ENCODE data around the gene PRAMEF26.
"Not testable (repeated sequence)": the region's sequence is repeated elsewhere in the genome, so short reads cannot be mapped to it uniquely, and the experiment has no call there.

The PRAMEF26 gene

GRCh38 chr1:13155909-13156308 is at the start of gene PRAMEF26:
Gene PRAMEF26 (minus strand): TSS chr1:13156009. CDS start chr1:13153095, 2,914 bp downstream.
- not testable (repeated sequence) for DNase-seq

- not testable (repeated sequence) for DNase-seq
Observed at GRCh38 chr1:13201309-13201708, 45.5 kb upstream of the PRAMEF26 start, which contains the start of gene PRAMEF13. Gene PRAMEF13 (minus strand): TSS chr1:13201409. CDS start chr1:13199589, 1,820 bp downstream.

GRCh38 chr1:13171548-13171947 is 15.7 kb upstream of the PRAMEF26 start, which contains the start of gene PRAMEF9:
Gene PRAMEF9 (plus strand): TSS chr1:13171848. CDS start chr1:13175281, 3,433 bp downstream.
- DNase-seq = not testable (repeated sequence)

GRCh38 chr1:13165531-13165930 is 9.7 kb upstream of the PRAMEF26 start, which contains the start of gene HNRNPCL4:
Gene HNRNPCL4 (minus strand): TSS chr1:13165631. CDS start chr1:13165467, 164 bp downstream.
- not testable (repeated sequence) for DNase-seq

- not testable (repeated sequence) for DNase-seq
Observed at GRCh38 chr1:13116754-13117153, 39.1 kb downstream of the PRAMEF26 start, which contains the start of gene HNRNPCL2. Gene HNRNPCL2 (minus strand): TSS chr1:13116854. CDS start chr1:13116400, 454 bp downstream.

All from NCI-H187 (cell line).